B cell (primary cell): ENCODE results near the gene TMPRSS13.

ENCODE experiments used
- EZH2 ChIP-seq: IDR thresholded peaks from 2 replicates; pipeline ENCODE4 v1.6.1; 2012; ENCODE audit warnings: borderline replicate concordance, low read depth, mild to moderate bottlenecking, moderate library complexity, low read length; ENCODE audit not compliant: insufficient read depth, poor library complexity, severe bottlenecking
- TF ChIP-seq, protein P1 (sequence below): fragments of 200-600 bp; IDR thresholded peaks from one replicate; pipeline ENCODE4 v1.8.0; 2022; ENCODE audit warnings: antibody characterized with exemption, mild to moderate bottlenecking

DNA sequence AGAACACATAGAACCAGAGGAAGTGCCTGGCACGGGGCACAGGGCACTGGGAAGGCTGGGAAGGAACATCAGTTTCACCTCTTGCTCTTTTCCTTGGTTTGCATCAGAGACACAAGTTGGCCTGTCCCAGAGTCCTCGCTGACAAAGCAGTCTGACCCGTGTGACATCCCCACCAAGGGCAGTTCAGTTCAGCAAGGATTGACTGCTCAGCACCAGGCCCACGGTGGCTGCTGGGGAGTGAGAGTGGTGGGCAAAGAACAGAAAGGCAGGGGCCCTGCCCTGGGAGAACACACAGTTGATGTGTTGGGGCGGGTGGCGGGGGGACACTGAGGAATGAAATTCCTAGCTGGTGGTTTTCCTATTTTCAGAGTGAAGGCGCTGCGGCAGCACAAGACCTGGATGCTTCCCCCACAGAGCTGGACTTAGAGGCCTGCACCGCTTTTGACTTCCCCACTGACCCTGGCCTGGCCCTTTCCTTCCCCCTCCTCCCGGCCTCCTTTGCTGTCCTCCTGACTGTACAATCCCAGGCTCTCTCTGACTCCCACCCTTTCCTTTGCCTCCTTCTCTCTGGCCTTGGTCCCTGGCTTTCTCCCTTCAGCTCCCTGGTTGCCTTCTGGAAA is 2.2 kb upstream of the TMPRSS13 start:
- TF ChIP-seq, protein P1, sequence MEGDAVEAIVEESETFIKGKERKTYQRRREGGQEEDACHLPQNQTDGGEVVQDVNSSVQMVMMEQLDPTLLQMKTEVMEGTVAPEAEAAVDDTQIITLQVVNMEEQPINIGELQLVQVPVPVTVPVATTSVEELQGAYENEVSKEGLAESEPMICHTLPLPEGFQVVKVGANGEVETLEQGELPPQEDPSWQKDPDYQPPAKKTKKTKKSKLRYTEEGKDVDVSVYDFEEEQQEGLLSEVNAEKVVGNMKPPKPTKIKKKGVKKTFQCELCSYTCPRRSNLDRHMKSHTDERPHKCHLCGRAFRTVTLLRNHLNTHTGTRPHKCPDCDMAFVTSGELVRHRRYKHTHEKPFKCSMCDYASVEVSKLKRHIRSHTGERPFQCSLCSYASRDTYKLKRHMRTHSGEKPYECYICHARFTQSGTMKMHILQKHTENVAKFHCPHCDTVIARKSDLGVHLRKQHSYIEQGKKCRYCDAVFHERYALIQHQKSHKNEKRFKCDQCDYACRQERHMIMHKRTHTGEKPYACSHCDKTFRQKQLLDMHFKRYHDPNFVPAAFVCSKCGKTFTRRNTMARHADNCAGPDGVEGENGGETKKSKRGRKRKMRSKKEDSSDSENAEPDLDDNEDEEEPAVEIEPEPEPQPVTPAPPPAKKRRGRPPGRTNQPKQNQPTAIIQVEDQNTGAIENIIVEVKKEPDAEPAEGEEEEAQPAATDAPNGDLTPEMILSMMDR: no peak
- TF ChIP-seq EZH2: no peak
